Measurements from ENCODE around the gene LIN7C.

The LIN7C gene

DNA sequence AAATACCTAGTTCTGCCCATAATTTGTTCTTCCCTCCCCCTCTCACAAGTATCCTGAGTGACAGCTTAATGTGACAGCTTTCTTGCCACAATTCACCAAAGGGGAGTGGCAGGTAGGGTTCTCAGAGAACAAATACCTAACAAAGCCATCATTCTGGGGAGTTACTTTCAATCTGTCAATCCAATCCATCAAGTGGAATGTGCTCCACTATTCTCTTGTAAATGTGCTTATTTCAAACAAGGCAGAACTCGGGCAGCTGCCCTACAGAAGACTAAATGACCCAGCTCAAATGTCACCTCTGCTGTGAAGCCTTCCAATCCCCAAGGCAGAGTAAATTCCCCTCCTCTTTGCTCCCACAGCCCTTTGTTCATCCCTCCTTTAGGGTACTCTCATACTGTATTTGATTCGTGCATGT, 61.8 kb downstream of the LIN7C start:
- peak; percentile 65 for DNase-seq

Data from NCI-H345 (cell line).